GM23248 (cell line): ENCODE results near the gene SEZ6. TPM values are rescaled to one million over a fixed set of nuclear protein-coding genes. Genes with fewer than 3 reads are reported as not detected.

ENCODE experiments used
- DNase-seq: peaks from one replicate; pipeline ENCODE4 v3.0.0-alpha.2; 2015
- H2AFZ ChIP-seq: fragments of 200-600 bp; sonication (generic); 2 replicates; pipeline ENCODE4 v1.6.1; 2016; ENCODE audit warnings: antibody characterized with exemption
- H3F3A ChIP-seq: fragments of 200-600 bp; sonication (generic); 2 replicates; pipeline ENCODE4 v1.6.1; 2016; ENCODE audit warnings: mild to moderate bottlenecking, antibody characterized with exemption, mixed run types; ENCODE audit not compliant: insufficient read depth
- H3K27ac ChIP-seq: fragments of 200-600 bp; sonication (generic); 2 replicates; pipeline ENCODE4 v1.5.1; 2016; ENCODE audit warnings: mild to moderate bottlenecking
- H3K27me3 ChIP-seq: fragments of 200-600 bp; sonication (generic); replicated peaks from 2 replicates; pipeline ENCODE4 v1.6.1; 2016; ENCODE audit warnings: mild to moderate bottlenecking; ENCODE audit not compliant: insufficient read depth
- H3K36me3 ChIP-seq: fragments of 200-600 bp; sonication (generic); 2 replicates; pipeline ENCODE4 v1.6.1; 2016; ENCODE audit warnings: low read depth, mild to moderate bottlenecking
- H3K4me1 ChIP-seq: fragments of 200-600 bp; sonication (generic); 2 replicates; pipeline ENCODE4 v1.6.1; 2016; ENCODE audit warnings: mild to moderate bottlenecking; ENCODE audit not compliant: insufficient read depth
- H3K4me2 ChIP-seq: fragments of 200-600 bp; sonication (generic); one replicate; pipeline ENCODE4 v1.6.1; 2016; ENCODE audit warnings: mild to moderate bottlenecking; ENCODE audit not compliant: unreplicated experiment
- H3K4me3 ChIP-seq: fragments of 200-600 bp; sonication (generic); 2 replicates; pipeline ENCODE4 v1.5.1; 2016; ENCODE audit warnings: mild to moderate bottlenecking
- H3K79me2 ChIP-seq: fragments of 200-600 bp; sonication (generic); 2 replicates; pipeline ENCODE4 v1.6.1; 2016; ENCODE audit warnings: mild to moderate bottlenecking; ENCODE audit not compliant: insufficient read depth
- H3K9ac ChIP-seq: fragments of 200-600 bp; sonication (generic); 2 replicates; pipeline ENCODE4 v1.6.1; 2016; ENCODE audit warnings: mild to moderate bottlenecking
- H3K9me2 ChIP-seq: fragments of 200-600 bp; sonication (generic); 2 replicates; pipeline ENCODE4 v1.6.1; 2016; ENCODE audit warnings: mixed run types, mild to moderate bottlenecking, moderate library complexity; ENCODE audit not compliant: insufficient read depth
- H3K9me3 ChIP-seq: fragments of 200-600 bp; sonication (generic); one replicate; pipeline ENCODE4 v1.6.1; 2017; ENCODE audit warnings: low read depth
- H4K20me1 ChIP-seq: fragments of 200-600 bp; sonication (generic); 2 replicates; pipeline ENCODE4 v1.6.0; 2016; ENCODE audit not compliant: insufficient read depth
- EZH2 ChIP-seq: fragments of 200-600 bp; sonication (generic); IDR thresholded peaks from 2 replicates; pipeline ENCODE4 v1.6.1; 2018; ENCODE audit warnings: antibody characterized with exemption, mild to moderate bottlenecking; ENCODE audit not compliant: insufficient read depth, poor library complexity, severe bottlenecking
- EZH2phosphoT487 ChIP-seq: fragments of 200-600 bp; sonication (generic); IDR thresholded peaks from 2 replicates; pipeline ENCODE4 v1.6.1; 2018; ENCODE audit warnings: antibody characterized with exemption, moderate library complexity, mild to moderate bottlenecking, low read depth; ENCODE audit not compliant: insufficient read depth
- WGBS, 2 experiments: methylation state at CpG; one replicate each; pipeline ENCODE4 v1.1.6; 2015 to 2017; ENCODE audit warnings: low lambda C conversion rate in 2 of 2, low coverage in 1 of 2; ENCODE audit errors: missing lambda C conversion rate in 2 of 2; 5-methylcytosine and 5-hydroxymethylcytosine counted together
- in situ Hi-C: fragments of 300-500 bp; cut with MboI; formaldehyde crosslinking; loops from 2 replicates; pipeline ENCODE4 v1.15.0; 2020
- polyA plus RNA-seq: library from polyadenylated mRNA; unstranded; fragments of >200 nt; fragmentation: Nextera tagmentation; extraction: Ambion mirVana; gene quantifications from 2 replicates; pipeline ENCODE4 v1.2.1, GENCODE V29; 2016
- total RNA-seq: library from RNA; depleted of rRNA; stranded (reverse); fragments of >200 nt; shearing (Covaris generic); gene quantifications from 2 replicates; pipeline ENCODE4 v1.2.3, GENCODE V29; 2014

Gene SEZ6
- total and polyA plus RNA-seq, 2 experiments from 2014 or later, result not detected

GRCh38 chr17:28957277-28957991, 48.4 kb downstream of the SEZ6 start:
- Histone ChIP-seq H3K4me1 (0 out of 2 replicates have a peak, but pooled peaks cover 3% of the 10 kb centered on the region), H3K79me2 (no peaks in the 10 kb centered on the region), H3K9me3 (no peaks in the 10 kb centered on the region), H3K27me3 (peaks cover 9% of the 10 kb centered on the region; the same call in 1 of the 2 replicates), H3K9ac (no peak overlapping the region), H4K20me1 (no peaks in the 10 kb centered on the region), H3K36me3 (no peaks in the 10 kb centered on the region), H3K27ac (no peak overlapping the region), H2AFZ (no peak overlapping the region), H3K4me2 (no peak overlapping the region), H3K4me3 (no peak overlapping the region), H3F3A (no peaks in the 10 kb centered on the region), H3K9me2 (no peaks in the 10 kb centered on the region)
- 76 to 83% methylated on average over 13 of the region's 13 CpGs for WGBS, 2 experiments
- in situ Hi-C loops, result no loop called here
- no peak for DNase-seq
- TF ChIP-seq EZH2phosphoT487, result no peak
- TF ChIP-seq EZH2, result no peak

GRCh38 chr17:28956861-28957260, 49.0 kb downstream of the SEZ6 start:
- WGBS, 2 experiments, result 47 to 51% methylated on average over 3 of the region's 3 CpGs
- TF ChIP-seq EZH2phosphoT487, result no peak
- TF ChIP-seq EZH2, result no peak
- H3K79me2 ChIP-seq, result no peaks in the 10 kb centered on the region
- in situ Hi-C loops, result no loop called here
- H3K9me2 ChIP-seq, result no peaks in the 10 kb centered on the region
- no peak overlapping the region for H3K9ac ChIP-seq
- no peak overlapping the region for H2AFZ ChIP-seq
- no peaks in the 10 kb centered on the region for H3K9me3 ChIP-seq
- H3K4me3 ChIP-seq, result no peak overlapping the region
- H3K4me1 ChIP-seq, result 0 out of 2 replicates have a peak, but pooled peaks cover 3% of the 10 kb centered on the region
- no peak for DNase-seq
- no peak overlapping the region for H3K4me2 ChIP-seq
- no peaks in the 10 kb centered on the region for H4K20me1 ChIP-seq
- no peaks in the 10 kb centered on the region for H3K36me3 ChIP-seq
- no peak overlapping the region for H3K27ac ChIP-seq
- peaks cover 3% of the 10 kb centered on the region; the same call in 1 of the 2 replicates for H3F3A ChIP-seq
- peaks cover 5% of the 10 kb centered on the region; the same call in 1 of the 2 replicates for H3K27me3 ChIP-seq

- H3F3A ChIP-seq, result peaks cover 4% of the 10 kb centered on the region; the same call in 1 of the 2 replicates
- H3K36me3 ChIP-seq, result no peaks in the 10 kb centered on the region
- 74 to 84% methylated on average over 4 to 7 of the region's 7 CpGs for WGBS, 2 experiments
- no peak overlapping the region for H2AFZ ChIP-seq
- no peaks in the 10 kb centered on the region for H3K9me3 ChIP-seq
- no peaks in the 10 kb centered on the region for H3K9me2 ChIP-seq
- H3K4me3 ChIP-seq, result no peak overlapping the region
- in situ Hi-C loops, result no loop called here
- no peak overlapping the region for H3K4me2 ChIP-seq
- H3K4me1 ChIP-seq, result 0 out of 2 replicates have a peak, but pooled peaks cover 3% of the 10 kb centered on the region
- H3K79me2 ChIP-seq, result peaks cover under 1% of the 10 kb centered on the region; the same call in 1 of the 2 replicates
- H3K9ac ChIP-seq, result no peak overlapping the region
- H4K20me1 ChIP-seq, result no peaks in the 10 kb centered on the region
- TF ChIP-seq EZH2 (no peak), EZH2phosphoT487 (no peak)
- DNase-seq, result no peak
- H3K27ac ChIP-seq, result no peak overlapping the region
- no peaks in the 10 kb centered on the region for H3K27me3 ChIP-seq
Observed at GRCh38 chr17:28956112-28956511, 49.7 kb downstream of the SEZ6 start.

GRCh38 chr17:28955408-28955807, 50.4 kb downstream of the SEZ6 start:
- Histone ChIP-seq H3K4me1 (0 out of 2 replicates have a peak, but pooled peaks cover 3% of the 10 kb centered on the region), H3K27me3 (no peaks in the 10 kb centered on the region), H3K79me2 (peaks cover 8% of the 10 kb centered on the region), H3K9ac (no peak overlapping the region), H3K36me3 (no peaks in the 10 kb centered on the region), H2AFZ (no peak overlapping the region), H4K20me1 (no peaks in the 10 kb centered on the region), H3K27ac (no peak overlapping the region), H3F3A (peaks cover 4% of the 10 kb centered on the region), H3K9me2 (no peaks in the 10 kb centered on the region), H3K9me3 (no peaks in the 10 kb centered on the region), H3K4me3 (no peak overlapping the region), H3K4me2 (no peak overlapping the region)
- TF ChIP-seq EZH2 (no peak), EZH2phosphoT487 (no peak)
- WGBS, 2 experiments, result 65 to 84% methylated on average over 5 of the region's 5 CpGs
- no peak for DNase-seq
- in situ Hi-C loops, result no loop called here
